ENCODE measurements around the gene DCDC2C. TPM values are rescaled to one million over a fixed set of nuclear protein-coding genes. Genes with fewer than 3 reads are reported as not detected.
A peak's percentile ranks its signal among the peaks of the same experiment; 100 is the strongest.

DCDC2C gene
- total and polyA plus RNA-seq, 10 donors, result 0.03 to 0.22 TPM; not detected in 8

DNA sequence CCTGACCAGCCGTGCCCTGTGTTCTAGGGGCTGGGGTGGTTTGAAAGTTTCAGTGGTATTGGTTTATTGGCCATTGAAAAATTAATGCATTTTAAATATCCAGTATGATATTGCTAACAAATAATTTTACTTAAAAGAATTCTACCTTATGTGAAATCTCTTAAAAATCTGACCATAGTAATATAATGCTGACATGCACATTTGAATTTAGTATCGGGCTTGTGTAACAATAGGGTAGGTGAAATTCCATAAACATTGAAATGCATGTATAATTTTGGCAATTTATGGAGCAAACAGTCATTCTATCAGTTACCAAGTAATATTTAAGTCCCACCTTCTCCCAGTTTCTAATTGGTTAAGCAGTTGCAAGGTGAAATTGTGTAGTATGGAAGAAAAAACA lies 170.5 kb downstream of the DCDC2C start:
- intact Hi-C loops (cut with DNase I; ENCODE audit: low total_unique reads), result no loop called here
- no peak for DNase-seq
- Histone ChIP-seq H3K27ac (no peak overlapping the region), H3K4me3 (no peak overlapping the region), H3K27me3 (replicated peaks in 1 of 7) (no peaks in the 10 kb centered on the region), H3K9me3 (no peaks in the 10 kb centered on the region), H3K4me1 (no peaks in the 10 kb centered on the region), H3K36me3 (no peaks in the 10 kb centered on the region)
- WGBS, 5 donors, result 89 to 97% (median 91%) methylated on average over 2 of the region's 2 CpGs
- TF ChIP-seq POLR2AphosphoS5 (IDR thresholded peaks at IDR 0.05), result no peak
- TF ChIP-seq, protein P1, sequence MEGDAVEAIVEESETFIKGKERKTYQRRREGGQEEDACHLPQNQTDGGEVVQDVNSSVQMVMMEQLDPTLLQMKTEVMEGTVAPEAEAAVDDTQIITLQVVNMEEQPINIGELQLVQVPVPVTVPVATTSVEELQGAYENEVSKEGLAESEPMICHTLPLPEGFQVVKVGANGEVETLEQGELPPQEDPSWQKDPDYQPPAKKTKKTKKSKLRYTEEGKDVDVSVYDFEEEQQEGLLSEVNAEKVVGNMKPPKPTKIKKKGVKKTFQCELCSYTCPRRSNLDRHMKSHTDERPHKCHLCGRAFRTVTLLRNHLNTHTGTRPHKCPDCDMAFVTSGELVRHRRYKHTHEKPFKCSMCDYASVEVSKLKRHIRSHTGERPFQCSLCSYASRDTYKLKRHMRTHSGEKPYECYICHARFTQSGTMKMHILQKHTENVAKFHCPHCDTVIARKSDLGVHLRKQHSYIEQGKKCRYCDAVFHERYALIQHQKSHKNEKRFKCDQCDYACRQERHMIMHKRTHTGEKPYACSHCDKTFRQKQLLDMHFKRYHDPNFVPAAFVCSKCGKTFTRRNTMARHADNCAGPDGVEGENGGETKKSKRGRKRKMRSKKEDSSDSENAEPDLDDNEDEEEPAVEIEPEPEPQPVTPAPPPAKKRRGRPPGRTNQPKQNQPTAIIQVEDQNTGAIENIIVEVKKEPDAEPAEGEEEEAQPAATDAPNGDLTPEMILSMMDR (IDR thresholded peaks at IDR 0.05 in 8 of 11, conservative IDR thresholded peaks at IDR 0.05 in 3 of 11), result no peak
- no peak for TF ChIP-seq POLR2A (IDR thresholded peaks at IDR 0.05)

DNA sequence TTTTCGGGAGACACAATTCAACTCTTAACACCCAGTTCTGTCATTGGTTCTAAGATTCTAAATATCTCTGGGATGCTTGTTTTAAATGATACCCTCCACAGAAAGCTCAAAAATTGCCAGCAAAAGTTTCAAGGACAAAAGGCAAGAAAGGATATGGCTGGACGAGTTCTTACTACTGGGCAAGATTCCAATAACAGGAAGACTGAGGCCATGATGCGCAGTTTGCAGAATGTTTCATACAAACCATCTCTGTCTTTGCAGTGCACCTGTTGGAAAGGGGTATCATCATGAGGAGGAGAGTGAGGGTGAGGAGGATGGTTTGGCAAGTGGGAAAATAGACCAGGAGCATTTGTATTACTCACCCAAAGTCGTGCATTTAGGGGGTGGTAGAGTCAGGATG lies 172.8 kb downstream of the DCDC2C start:
- intact Hi-C loops (cut with DNase I; ENCODE audit: low total_unique reads), result no loop called here
- no peak for DNase-seq
- 72 to 83% (median 74%) methylated on average over 4 of the region's 4 CpGs for WGBS, 5 donors
- H3K27me3 ChIP-seq (replicated peaks in 1 of 7), result no peaks in the 10 kb centered on the region
- H3K9me3 ChIP-seq, result no peaks in the 10 kb centered on the region
- no peaks in the 10 kb centered on the region for H3K36me3 ChIP-seq
- no peak overlapping the region for H3K4me3 ChIP-seq
- no peak overlapping the region for H3K27ac ChIP-seq
- no peaks in the 10 kb centered on the region for H3K4me1 ChIP-seq
- TF ChIP-seq, protein P1 (IDR thresholded peaks at IDR 0.05 in 8 of 11, conservative IDR thresholded peaks at IDR 0.05 in 3 of 11), result no peak
- no peak for TF ChIP-seq POLR2AphosphoS5 (IDR thresholded peaks at IDR 0.05)
- no peak for TF ChIP-seq POLR2A (IDR thresholded peaks at IDR 0.05)

DNA sequence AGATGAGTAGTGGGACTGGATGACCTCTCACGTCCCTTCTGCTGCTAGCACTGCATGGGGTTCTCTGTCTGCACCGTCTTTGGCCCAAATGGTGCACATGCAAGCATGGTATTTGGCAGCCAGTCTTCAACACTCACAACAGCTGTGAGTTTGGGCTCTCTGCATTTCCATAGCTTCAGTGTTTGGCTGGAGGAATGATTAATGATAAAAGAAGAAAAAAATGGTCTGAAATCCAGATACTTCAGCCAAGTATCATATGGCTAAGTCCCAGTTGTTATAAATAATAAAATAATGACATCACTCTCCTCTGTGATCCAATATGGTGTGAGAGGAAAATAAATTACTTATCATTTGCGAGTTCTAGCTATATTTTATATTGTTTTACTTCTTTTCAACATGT lies 173.3 kb downstream of the DCDC2C start:
- Histone ChIP-seq H3K9me3 (no peaks in the 10 kb centered on the region), H3K27ac (no peak overlapping the region), H3K27me3 (replicated peaks in 1 of 7) (no peaks in the 10 kb centered on the region), H3K4me3 (no peak overlapping the region), H3K4me1 (no peaks in the 10 kb centered on the region), H3K36me3 (no peaks in the 10 kb centered on the region)
- no peak for TF ChIP-seq POLR2A (IDR thresholded peaks at IDR 0.05)
- TF ChIP-seq, protein P1 (IDR thresholded peaks at IDR 0.05 in 8 of 11, conservative IDR thresholded peaks at IDR 0.05 in 3 of 11), result no peak
- TF ChIP-seq POLR2AphosphoS5 (IDR thresholded peaks at IDR 0.05), result no peak
- intact Hi-C loops (cut with DNase I; ENCODE audit: low total_unique reads), result no loop called here
- DNase-seq, result no peak
- 60 to 72% (median 67%) methylated on average over 3 of the region's 3 CpGs for WGBS, 5 donors

DNA sequence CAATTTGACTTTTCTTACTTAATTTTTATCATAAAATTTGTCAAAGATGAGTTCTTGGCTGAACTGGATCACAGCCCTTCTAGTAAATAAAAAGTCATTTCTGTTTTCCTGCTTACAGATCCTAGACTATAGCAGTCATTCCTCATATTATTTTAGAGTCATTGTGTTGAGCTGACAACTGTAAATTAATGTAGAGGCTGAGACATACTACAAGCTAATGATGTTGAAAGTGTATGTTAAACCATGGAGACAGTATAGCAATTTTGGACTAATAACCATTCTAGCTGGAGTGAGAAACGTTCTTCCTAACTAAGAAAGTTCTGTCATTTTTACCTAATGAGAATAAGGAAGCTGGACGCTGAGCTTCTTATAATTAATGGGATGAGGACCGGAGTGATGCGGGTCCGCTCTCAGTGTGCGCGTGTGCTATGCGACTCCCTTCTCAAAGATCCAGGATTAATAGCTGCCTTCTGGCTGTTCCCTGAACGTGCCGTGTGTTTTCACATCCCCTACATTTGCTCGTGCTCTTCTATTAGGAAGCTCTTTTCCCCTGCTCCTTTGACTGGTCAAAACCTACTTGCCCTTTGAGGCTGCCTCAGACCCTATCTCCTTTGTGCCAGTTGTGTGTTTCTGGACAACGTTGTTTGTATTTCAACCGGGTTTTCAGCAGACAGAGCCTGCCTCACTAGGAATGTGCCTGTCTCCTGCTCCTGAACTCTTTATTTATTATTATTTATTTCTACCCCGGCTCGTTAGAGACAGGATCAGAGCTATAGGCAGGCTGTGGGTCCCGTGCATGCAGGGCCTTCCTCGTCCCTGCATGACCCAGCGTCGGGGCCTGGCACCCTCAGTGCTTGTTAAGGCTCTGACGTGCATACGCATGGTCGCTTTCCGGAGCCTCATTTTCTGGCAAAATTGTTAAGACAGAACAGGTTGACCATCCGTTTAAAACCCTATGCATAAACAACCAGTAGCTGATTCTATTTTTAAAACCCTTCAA lies 182.6 kb downstream of the DCDC2C start:
- Histone ChIP-seq H3K27me3 (replicated peaks in 1 of 7) (no peaks in the 10 kb centered on the region), H3K27ac (no peak overlapping the region), H3K4me3 (no peak overlapping the region), H3K36me3 (no peaks in the 10 kb centered on the region), H3K9me3 (peaks cover 0 to 10% (median 0%) of the 10 kb centered on the region in 8 donors), H3K4me1 (no peaks in the 10 kb centered on the region)
- no peak for TF ChIP-seq POLR2A (IDR thresholded peaks at IDR 0.05)
- TF ChIP-seq, protein P1 (IDR thresholded peaks at IDR 0.05 in 8 of 11, conservative IDR thresholded peaks at IDR 0.05 in 3 of 11), result no peak
- no peak for TF ChIP-seq POLR2AphosphoS5 (IDR thresholded peaks at IDR 0.05)
- WGBS, 5 donors, result 71 to 81% (median 76%) methylated on average over 24 of the region's 24 CpGs
- intact Hi-C loops (cut with DNase I; ENCODE audit: low total_unique reads), result no loop called here
- peak; percentile 20 for DNase-seq

Data from spleen (tissue), 11 donors.